NCI-H524 treated with DMSO at 0.1 percent for 48 hours (cell line): ENCODE data around the gene SBF1.

ENCODE experiments used
- DNase-seq: peaks from one replicate; lab custom pipeline; 2025; lab: John Stamatoyannopoulos, UW

SBF1 gene

GRCh38 chr22:50505776-50506610 is 31.2 kb upstream of the SBF1 start:
- DNase-seq: no peak

GRCh38 chr22:50505276-50505775 is 30.5 kb upstream of the SBF1 start:
- no peak for DNase-seq

DNA sequence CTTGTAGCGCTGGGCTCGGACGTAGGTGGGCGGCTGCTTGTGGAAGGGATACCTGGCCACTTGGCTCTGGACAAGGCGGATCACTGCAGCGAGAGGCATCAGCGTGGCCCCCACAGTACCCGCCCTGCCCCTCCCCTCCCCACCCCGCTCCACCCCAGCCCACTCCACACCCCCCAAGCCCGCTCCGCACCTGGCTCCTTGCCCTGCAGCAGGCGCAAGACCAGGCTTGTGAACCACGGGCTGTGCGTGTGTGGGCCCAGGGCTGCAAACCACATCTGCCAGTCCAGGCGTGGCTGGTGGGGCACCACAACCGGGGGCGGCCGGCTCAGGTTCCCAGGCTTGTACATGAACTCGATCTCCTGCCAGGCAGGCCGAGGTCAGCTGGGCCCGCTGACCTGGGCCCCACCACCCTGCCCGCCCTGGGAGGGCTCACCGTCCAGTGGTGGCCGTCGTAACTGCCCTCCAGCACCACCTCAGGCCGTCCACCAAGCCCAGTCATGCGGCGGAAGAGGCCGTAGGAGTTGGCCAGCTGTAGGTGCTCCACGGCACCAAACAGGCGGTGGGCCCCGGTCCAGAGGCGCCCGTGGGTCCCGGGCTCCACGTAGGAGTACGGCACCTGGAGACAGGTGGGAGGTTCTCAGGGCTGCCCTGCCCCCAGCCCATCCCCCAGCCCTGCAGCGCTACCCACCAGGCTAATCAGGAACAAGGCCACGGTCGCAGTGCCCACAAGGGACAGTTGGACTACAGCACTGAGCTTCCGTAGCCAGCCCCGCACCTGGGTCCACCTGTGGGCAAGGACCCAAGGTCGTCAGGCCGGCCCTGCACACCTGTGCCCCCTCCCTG is 29.8 kb upstream of the SBF1 start:
- DNase-seq: no peak

DNA sequence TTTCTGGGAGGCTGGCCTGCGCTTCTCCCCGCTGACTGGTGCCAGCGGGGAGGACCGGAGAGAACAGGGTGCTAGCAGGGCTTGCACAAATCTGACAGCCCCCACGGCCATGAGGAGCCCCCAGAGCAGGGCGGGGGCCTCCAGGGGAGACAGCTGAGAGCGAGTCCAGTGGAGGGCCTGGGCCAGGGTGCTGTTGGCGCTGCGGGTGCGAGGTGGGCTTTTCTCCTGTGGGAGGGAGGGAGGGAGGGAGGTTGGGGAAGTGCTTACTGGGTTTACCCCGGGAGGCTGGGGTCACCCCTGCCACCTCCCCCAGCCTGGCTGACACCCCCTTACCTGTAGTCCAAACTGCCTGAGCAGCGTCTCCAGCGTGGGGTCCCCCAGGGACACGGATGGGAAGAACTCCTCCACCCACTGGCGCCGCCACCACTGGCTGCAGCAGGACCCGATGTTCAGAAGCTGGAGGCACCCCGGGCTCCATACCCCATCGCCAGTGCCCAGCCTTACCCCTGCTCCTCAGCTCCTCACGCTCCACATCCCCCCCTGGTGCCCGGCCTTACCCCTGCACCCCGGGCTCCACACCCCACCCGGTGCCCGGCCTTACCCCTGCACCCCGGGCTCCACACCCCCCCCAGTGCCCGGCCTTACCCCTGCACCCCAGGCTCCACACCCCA is 28.8 kb upstream of the SBF1 start:
- no peak for DNase-seq

- DNase-seq: no peak
Measured at GRCh38 chr22:50502628-50503474, 28.0 kb upstream of the SBF1 start.

DNA sequence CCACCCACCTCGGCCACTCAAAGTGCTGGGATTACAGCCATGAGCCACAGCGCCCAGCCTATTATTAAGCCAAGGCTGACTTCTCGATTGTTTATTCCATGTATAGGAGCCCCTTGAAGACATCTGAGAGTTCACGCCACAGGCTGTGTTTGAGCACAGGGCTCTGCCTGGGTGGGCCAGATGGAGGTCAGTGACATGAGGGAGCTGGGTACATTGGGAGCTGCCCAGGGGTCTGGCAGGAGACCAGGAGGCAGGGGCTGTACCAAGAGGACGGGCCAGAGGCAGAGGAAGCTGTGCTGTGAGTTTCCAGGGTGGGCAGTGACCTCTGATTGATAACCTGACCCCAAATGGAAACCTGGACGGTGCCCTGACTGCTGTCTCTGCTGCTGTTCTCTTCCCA is 27.3 kb upstream of the SBF1 start:
- DNase-seq: no peak

GRCh38 chr22:50500452-50500851 is 25.6 kb upstream of the SBF1 start:
- no peak for DNase-seq

- DNase-seq: peak; percentile 6
Measured at GRCh38 chr22:50498322-50498890, 23.6 kb upstream of the SBF1 start.

GRCh38 chr22:50497093-50497492 is 22.3 kb upstream of the SBF1 start:
- no peak for DNase-seq

GRCh38 chr22:50490531-50491308 is 15.9 kb upstream of the SBF1 start:
- no peak for DNase-seq

GRCh38 chr22:50489363-50490243 is 14.8 kb upstream of the SBF1 start:
- DNase-seq: no peak

DNA sequence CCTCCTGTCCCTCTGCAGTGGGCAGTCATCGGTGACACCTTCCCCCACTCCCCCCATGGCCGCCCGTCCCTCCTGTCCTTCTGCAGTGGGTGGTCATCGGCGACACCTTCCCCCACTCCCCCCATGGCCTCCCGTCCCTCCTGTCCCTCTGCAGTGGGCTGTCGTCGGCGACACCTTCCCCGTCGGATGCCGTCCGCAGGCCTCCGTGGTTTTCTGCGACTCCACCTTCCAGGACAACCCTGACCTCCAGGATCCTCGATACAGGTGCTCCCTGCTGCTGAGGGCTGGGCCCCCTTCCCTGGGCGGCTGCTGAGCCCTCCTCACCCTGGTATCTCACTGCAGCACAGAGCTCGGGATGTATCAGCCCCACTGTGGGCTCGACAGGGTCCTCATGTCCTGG is 14.1 kb upstream of the SBF1 start:
- DNase-seq: no peak

DNA sequence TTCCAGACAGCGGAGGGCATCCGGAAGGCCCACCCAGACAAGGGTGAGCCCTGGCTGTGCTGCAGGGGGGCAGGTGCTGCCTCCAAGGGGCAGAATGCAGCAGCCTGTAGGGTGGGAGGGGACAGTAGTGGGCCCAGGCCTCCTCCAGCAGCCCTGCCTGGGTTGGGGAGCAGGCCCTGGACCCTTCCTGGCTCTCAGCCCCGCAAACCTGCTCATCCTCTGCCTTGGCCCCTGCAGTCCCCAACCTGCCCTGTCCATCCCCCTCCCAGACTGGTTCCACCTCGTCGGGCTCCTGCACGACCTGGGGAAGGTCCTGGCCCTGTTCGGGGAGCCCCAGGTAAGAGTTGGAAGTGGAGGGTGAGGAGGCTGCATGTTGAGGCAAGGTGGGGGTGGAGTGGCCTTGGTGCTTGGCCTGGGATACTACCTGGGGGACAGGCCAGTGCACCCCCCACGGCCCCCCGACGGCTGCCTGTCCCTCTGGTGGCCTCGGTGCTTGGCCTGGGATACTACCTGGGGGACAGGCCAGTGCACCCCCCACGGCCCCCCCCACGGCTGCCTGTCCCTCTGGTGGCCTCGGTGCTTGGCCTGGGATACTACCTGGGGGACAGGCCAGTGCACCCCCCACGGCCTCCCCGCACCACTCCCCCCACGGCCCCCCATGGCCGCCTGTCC is 13.3 kb upstream of the SBF1 start:
- no peak for DNase-seq

DNA sequence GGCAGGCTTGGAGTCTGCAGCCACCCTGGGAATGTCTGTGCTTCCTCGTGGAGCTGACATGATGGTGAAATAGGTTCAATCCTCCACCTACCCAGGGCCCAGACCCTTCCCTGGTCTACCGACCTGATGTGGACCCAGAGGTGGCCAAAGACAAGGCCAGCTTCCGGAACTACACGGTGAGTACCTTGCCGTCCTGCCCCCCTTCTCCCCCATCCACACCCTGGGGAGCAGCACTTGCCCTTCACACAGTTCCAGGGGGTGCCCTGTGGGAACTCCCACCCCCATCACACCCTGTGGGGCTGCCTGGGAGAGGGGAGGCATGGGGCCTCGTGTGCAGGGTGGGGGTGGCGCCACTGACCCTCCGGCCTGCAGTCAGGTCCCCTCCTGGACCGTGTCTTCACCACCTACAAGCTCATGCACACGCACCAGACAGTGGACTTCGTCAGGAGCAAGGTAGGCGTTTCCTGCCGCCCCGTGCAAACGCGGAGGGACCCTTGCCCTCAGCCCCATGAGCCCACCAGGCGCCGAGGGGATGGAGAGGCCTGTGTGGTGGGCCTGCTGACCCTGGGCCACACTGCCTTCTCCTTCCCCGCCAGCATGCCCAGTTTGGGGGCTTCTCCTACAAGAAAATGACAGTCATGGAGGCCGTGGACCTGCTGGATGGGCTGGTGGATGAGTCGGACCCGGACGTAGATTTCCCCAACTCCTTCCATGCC is 12.6 kb upstream of the SBF1 start:
- DNase-seq: no peak

DNA sequence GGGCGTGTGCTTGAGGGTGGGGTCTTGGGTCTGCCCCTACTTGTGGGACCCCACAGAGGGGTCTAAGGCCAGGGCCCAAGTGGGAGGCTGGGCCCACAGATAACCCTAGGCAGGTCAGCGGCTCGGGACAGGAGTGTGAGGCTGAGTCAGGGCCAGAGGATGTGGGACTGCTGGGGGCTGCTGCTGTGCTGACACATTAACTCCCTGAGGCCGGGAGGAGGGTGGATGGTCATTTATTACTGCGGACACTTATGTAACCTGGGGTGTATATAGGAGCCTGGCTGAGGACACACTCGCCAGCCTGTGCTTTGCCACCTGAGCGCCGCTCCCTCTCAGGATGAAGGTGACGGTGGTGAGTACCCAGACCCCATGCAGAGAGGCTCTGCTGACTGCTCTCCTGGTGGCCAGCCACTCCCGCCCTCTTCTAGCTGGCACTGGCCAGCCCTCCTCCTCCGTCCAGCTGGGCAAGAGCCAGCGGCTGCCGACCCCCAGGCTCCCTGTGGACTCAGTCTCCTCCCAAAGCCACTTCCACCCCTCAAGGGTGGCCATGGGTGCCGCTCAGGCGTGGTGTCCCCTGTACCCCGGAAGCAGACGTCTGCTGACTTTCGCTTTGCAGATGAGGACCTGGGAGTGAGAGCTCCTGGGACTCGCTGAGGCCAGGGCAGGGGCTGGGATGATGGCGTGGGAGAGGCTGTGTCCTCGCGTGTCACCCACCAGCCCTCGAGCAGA is 11.9 kb upstream of the SBF1 start, which contains the start of gene MIOX:
Gene MIOX, plus strand, starts transcription at position 299 of the 729 bp plus-strand sequence. Its CDS starts 39 bp downstream, at position 338.
- DNase-seq: no peak

DNA sequence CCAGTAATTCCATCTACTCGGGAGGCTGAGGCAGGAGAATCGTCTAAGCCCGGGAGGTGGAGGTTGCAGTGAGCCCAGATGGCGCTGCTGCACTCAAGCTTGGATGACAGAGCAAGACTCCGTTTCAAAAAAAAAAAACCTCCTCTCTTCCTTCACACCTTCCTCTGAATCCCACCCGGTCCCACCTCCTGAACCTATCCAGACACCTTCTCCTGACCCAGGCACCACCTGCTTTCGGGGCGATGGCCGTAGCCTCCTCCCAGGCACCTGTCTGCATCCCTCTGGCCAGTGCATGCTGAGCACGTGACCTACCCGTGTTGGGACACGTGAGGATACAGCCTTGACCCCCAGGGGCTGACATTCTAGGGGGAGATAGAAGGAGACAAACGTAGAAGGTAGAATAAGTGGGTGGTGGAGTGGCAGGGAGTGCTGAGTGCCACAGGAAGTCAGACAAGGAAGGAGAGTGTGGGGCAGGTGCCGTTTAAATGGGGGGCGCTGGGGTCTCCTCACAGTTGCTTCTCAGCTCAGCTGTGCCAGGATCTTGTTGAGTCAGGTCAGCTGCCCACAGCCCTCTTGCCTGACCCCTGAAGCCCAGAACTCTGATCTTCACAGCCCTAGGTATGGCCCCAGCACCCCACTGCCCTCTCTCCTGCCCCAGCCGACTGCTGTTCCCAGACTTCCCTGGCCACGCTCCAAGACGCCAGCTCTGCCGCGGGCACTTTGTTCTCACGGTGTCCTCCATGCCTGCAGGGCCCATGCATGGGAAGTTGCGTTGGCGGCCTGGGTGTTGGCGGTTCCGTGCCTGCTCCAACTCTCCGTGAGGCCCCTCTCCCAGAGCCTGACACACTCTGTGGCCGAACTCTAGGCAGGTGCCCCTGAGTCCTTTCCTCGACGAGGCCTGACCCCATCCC is 10.6 kb upstream of the SBF1 start:
- DNase-seq: no peak
